Colonic mucosa (tissue), 4 donors: ENCODE measurements around the gene MYH11. TPM values are rescaled to one million over a fixed set of nuclear protein-coding genes. Genes with fewer than 3 reads are reported as not detected.

ENCODE experiments used
- DNase-seq: peaks from one replicate; pipeline ENCODE4 v3.0.0-alpha.2; 2020
- H3K27ac ChIP-seq: fragments of 200-600 bp; one replicate; pipeline ENCODE4 v1.8.0; 2021
- H3K27me3 ChIP-seq: fragments of 200-600 bp; one replicate; pipeline ENCODE4 v1.8.0; 2021
- H3K36me3 ChIP-seq: fragments of 200-600 bp; one replicate; pipeline ENCODE4 v1.8.0; 2021
- H3K4me1 ChIP-seq: fragments of 200-600 bp; one replicate; pipeline ENCODE4 v1.8.0; 2021; ENCODE audit warnings: mild to moderate bottlenecking
- H3K4me3 ChIP-seq: fragments of 200-600 bp; one replicate; pipeline ENCODE4 v1.8.0; 2021
- H3K9ac ChIP-seq, 2 donors: one replicate each; pipeline ENCODE4 v1.7.0; 2013; ENCODE audit warnings: control low read depth in 2 of 2, low read depth in 2 of 2, low read length in 2 of 2
- H3K9me3 ChIP-seq: fragments of 200-600 bp; one replicate; pipeline ENCODE4 v1.8.0; 2021
- CTCF ChIP-seq: fragments of 200-600 bp; IDR thresholded peaks from one replicate; pipeline ENCODE4 v1.8.0; 2022; ENCODE audit warnings: antibody characterized with exemption, mild to moderate bottlenecking
- intact Hi-C: fragments of 100-400 bp; cut with DNase I; formaldehyde crosslinking; loops from one replicate; pipeline ENCODE4 v1.14.1; 2022
- total RNA-seq, 2 donors: library from RNA; stranded (reverse); fragmentation: NEBNext Ultra II Directional in 1 of 2; extraction: Animal tissue kit (Norgen Biotek cat#: 25700) in 1 of 2; gene quantifications; one replicate each; pipeline ENCODE4 v1.2.1, GENCODE V29; 2021
- donor health status: healthy.
- donor health status: DM: no; HTN: no; CAD: no.
- donor health status: DM: no; HTN: no; CAD: no.

Gene MYH11
- total RNA-seq, 2 donors from 2014 or later, result 30.0 to 770 TPM

GRCh38 chr16:15865742-15866141 lies 8.9 kb upstream of the MYH11 start:
- Histone ChIP-seq H3K27ac (no peak overlapping the region), H3K27me3 (no peaks in the 10 kb centered on the region), H3K4me1 (no peaks in the 10 kb centered on the region), H3K4me3 (no peak overlapping the region), H3K9ac (no peak overlapping the region), H3K36me3 (no peaks in the 10 kb centered on the region), H3K9me3 (no peaks in the 10 kb centered on the region)
- no peak for DNase-seq
- no peak for TF ChIP-seq CTCF
- intact Hi-C loops, result no loop called here

- no peak for DNase-seq
- H3K4me1 ChIP-seq, result no peaks in the 10 kb centered on the region
- no peak overlapping the region for H3K9ac ChIP-seq
- no peaks in the 10 kb centered on the region for H3K36me3 ChIP-seq
- no peaks in the 10 kb centered on the region for H3K9me3 ChIP-seq
- H3K4me3 ChIP-seq, result no peak overlapping the region
- no peak for TF ChIP-seq CTCF
- H3K27ac ChIP-seq, result no peak overlapping the region
- intact Hi-C loops, result no loop called here
- no peaks in the 10 kb centered on the region for H3K27me3 ChIP-seq
Observed at GRCh38 chr16:15864939-15865338, 8.1 kb upstream of the MYH11 start.

- intact Hi-C loops, result no loop called here
- Histone ChIP-seq H3K9me3 (no peaks in the 10 kb centered on the region), H3K9ac (no peak overlapping the region)
Observed at GRCh38 chr16:15861996-15862395, 5.2 kb upstream of the MYH11 start.

GRCh38 chr16:15858921-15859668 lies 2.3 kb upstream of the MYH11 start:
- Histone ChIP-seq H3K36me3 (no peaks in the 10 kb centered on the region), H3K27me3 (peaks cover 21% of the 10 kb centered on the region), H3K9me3 (no peaks in the 10 kb centered on the region), H3K27ac (no peak overlapping the region), H3K9ac (no peak overlapping the region), H3K4me1 (no peaks in the 10 kb centered on the region), H3K4me3 (no peak overlapping the region)
- intact Hi-C loops, result no loop called here
- TF ChIP-seq CTCF, result no peak
- DNase-seq, result no peak

More at GRCh38 chr16:15861996-15862395, 5.2 kb upstream of the MYH11 start:
- TF ChIP-seq CTCF, result no peak
- H3K27ac ChIP-seq, result no peak overlapping the region
- H3K4me1 ChIP-seq, result no peaks in the 10 kb centered on the region
- no peak for DNase-seq
- no peak overlapping the region for H3K4me3 ChIP-seq
- no peaks in the 10 kb centered on the region for H3K36me3 ChIP-seq
- H3K27me3 ChIP-seq, result peaks cover 16% of the 10 kb centered on the region

GRCh38 chr16:15857724-15858560 lies 1.1 kb upstream of the MYH11 start:
- DNase-seq, result peak; percentile 26
- Histone ChIP-seq H3K4me3 (peak overlapping the region; percentile 24), H3K27ac (no peak overlapping the region), H3K9ac (peak overlapping the region in 1 of 2 donors; percentile 2), H3K4me1 (no peaks in the 10 kb centered on the region), H3K36me3 (no peaks in the 10 kb centered on the region), H3K9me3 (no peaks in the 10 kb centered on the region), H3K27me3 (peaks cover 21% of the 10 kb centered on the region)
- TF ChIP-seq CTCF, result no peak
- intact Hi-C loops, result no loop called here
